NT2/D1 (cell line): ENCODE measurements around the gene USP47.

ENCODE experiments used
- DNase-seq: peaks from one replicate; pipeline ENCODE4 v3.0.0-alpha.2; 2011; ENCODE audit warnings: low read depth, low spot score
- H3K27me3 ChIP-seq: 2 replicates; pipeline ENCODE4 v1.6.0; 2011; ENCODE audit warnings: mild to moderate bottlenecking; ENCODE audit not compliant: insufficient read length, insufficient read depth
- H3K36me3 ChIP-seq: 2 replicates; pipeline ENCODE4 v1.6.1; 2011; ENCODE audit warnings: mild to moderate bottlenecking, low read length, mixed read lengths; ENCODE audit not compliant: insufficient read depth, insufficient read length
- H3K4me1 ChIP-seq: 2 replicates; pipeline ENCODE4 v1.5.1; 2011; ENCODE audit not compliant: insufficient read depth, insufficient read length
- H3K4me3 ChIP-seq: 2 replicates; pipeline ENCODE4 v1.5.1; 2011; ENCODE audit warnings: low read depth; ENCODE audit not compliant: insufficient read length
- H3K9ac ChIP-seq: 2 replicates; pipeline ENCODE4 v1.6.0; 2011; ENCODE audit warnings: low read depth; ENCODE audit not compliant: insufficient read length
- H3K9me3 ChIP-seq: 2 replicates; pipeline ENCODE4 v1.5.1; 2011; ENCODE audit warnings: mild to moderate bottlenecking, low read length; ENCODE audit not compliant: insufficient read depth
- SUZ12 ChIP-seq: IDR thresholded peaks from 2 replicates; pipeline ENCODE4 v1.6.1; 2011; ENCODE audit not compliant: insufficient read length, insufficient read depth; ENCODE audit errors: extremely low read depth
- YY1 ChIP-seq: IDR thresholded peaks from 2 replicates; pipeline ENCODE4 v1.6.1; 2011; ENCODE audit not compliant: insufficient read length, insufficient read depth
- ZNF274 ChIP-seq: IDR thresholded peaks from 2 replicates; pipeline ENCODE4 v1.6.1; 2011; ENCODE audit warnings: mild to moderate bottlenecking, low read depth, low read length

Gene USP47

GRCh38 chr11:11898648-11899047 lies 56.9 kb downstream of the USP47 start:
- Histone ChIP-seq H3K9ac (no peak overlapping the region), H3K9me3 (no peaks in the 10 kb centered on the region), H3K4me1 (no peaks in the 10 kb centered on the region), H3K4me3 (no peak overlapping the region), H3K36me3 (peaks cover 21% of the 10 kb centered on the region), H3K27me3 (no peaks in the 10 kb centered on the region)
- TF ChIP-seq ZNF274 (no peak), SUZ12 (no peak), YY1 (no peak)
- DNase-seq = no peak

DNA sequence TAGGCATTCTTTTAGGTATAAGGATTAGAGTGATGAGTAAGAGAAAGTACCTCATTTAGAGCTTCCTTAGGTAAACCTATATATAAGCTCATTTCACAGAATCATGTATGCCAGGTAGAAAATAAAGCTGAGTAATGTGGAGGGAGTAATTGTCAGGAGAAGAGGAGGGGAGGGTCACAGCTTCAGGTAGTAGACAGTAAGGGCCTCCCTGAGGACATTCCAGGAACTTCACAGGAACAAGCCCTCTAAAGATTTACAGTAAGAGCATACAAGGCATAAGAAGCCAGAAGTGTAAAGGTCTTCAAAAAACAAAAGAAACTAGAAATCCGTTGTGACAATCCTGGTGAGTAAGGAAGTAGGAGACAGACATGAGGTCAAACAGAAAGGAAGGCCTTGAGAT lies 57.6 kb downstream of the USP47 start:
- TF ChIP-seq SUZ12 (no peak), ZNF274 (no peak), YY1 (no peak)
- H3K4me1 ChIP-seq = no peaks in the 10 kb centered on the region
- H3K9me3 ChIP-seq = no peaks in the 10 kb centered on the region
- peaks cover 27% of the 10 kb centered on the region for H3K36me3 ChIP-seq
- no peak overlapping the region for H3K9ac ChIP-seq
- no peak overlapping the region for H3K4me3 ChIP-seq
- no peaks in the 10 kb centered on the region for H3K27me3 ChIP-seq
- no peak for DNase-seq

DNA sequence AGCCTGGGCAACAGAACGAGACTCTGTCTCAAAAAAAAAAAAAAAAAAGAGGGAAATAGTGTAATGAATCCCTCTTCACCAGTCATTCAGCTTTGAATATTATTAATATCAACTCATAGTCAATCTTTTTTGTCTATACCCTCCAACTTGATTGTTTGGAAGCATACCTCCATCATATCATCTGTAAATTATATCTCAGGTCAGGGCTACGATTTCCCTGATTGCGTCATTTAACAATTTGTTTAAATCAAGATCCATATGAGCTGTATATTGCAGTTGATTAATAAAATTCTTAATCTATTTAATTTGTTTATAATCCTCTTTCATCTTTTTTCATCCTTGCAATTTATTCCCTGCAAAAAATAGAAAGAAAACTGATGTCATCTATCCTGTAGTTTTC lies 60.2 kb downstream of the USP47 start:
- no peak overlapping the region for H3K4me3 ChIP-seq
- H3K36me3 ChIP-seq = peaks cover 40% of the 10 kb centered on the region
- no peak for TF ChIP-seq ZNF274
- TF ChIP-seq YY1 = no peak
- TF ChIP-seq SUZ12 = no peak
- DNase-seq = no peak
- no peaks in the 10 kb centered on the region for H3K27me3 ChIP-seq
- no peaks in the 10 kb centered on the region for H3K9me3 ChIP-seq
- no peaks in the 10 kb centered on the region for H3K4me1 ChIP-seq
- H3K9ac ChIP-seq = no peak overlapping the region

- no peaks in the 10 kb centered on the region for H3K9me3 ChIP-seq
These were observed 68.0 kb downstream of the USP47 start for GRCh38 chr11:11909727-11910126.

GRCh38 chr11:11910541-11910940 lies 68.8 kb downstream of the USP47 start:
- H3K4me1 ChIP-seq = no peaks in the 10 kb centered on the region
- no peak overlapping the region for H3K4me3 ChIP-seq
- no peak for DNase-seq
- H3K9me3 ChIP-seq = no peaks in the 10 kb centered on the region
- peaks cover 30% of the 10 kb centered on the region for H3K36me3 ChIP-seq
- TF ChIP-seq YY1 = no peak
- H3K9ac ChIP-seq = no peak overlapping the region
- no peaks in the 10 kb centered on the region for H3K27me3 ChIP-seq

More at GRCh38 chr11:11909727-11910126, 68.0 kb downstream of the USP47 start:
- H3K36me3 ChIP-seq = peaks cover 34% of the 10 kb centered on the region
- TF ChIP-seq ZNF274 (no peak), SUZ12 (no peak), YY1 (no peak)
- no peaks in the 10 kb centered on the region for H3K4me1 ChIP-seq
- H3K4me3 ChIP-seq = no peak overlapping the region
- no peak for DNase-seq
- H3K27me3 ChIP-seq = no peaks in the 10 kb centered on the region
- no peak overlapping the region for H3K9ac ChIP-seq

DNA sequence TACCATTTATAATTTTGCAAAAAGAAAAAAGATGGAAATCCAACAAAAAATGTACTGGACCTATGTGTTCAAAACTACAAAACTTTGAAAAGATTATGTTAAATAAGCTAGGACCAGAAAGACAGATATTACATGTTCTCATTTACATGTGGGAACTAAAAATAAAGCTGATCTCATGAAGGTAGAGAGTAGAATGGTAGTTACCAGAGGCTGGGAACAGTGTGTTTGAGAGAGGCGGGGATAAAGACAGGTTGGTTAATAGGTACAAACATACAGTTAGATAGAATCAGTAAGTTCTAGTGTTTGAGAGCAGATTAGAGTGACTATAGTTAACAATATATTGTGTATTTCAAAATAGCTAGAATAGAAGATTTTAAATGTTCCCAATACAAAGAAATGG lies 71.6 kb downstream of the USP47 start:
- Histone ChIP-seq H3K27me3 (no peaks in the 10 kb centered on the region), H3K9ac (no peak overlapping the region), H3K4me3 (no peak overlapping the region), H3K36me3 (peaks cover 14% of the 10 kb centered on the region), H3K4me1 (no peaks in the 10 kb centered on the region), H3K9me3 (no peaks in the 10 kb centered on the region)
- TF ChIP-seq YY1 (no peak), ZNF274 (no peak), SUZ12 (no peak)
- no peak for DNase-seq

DNA sequence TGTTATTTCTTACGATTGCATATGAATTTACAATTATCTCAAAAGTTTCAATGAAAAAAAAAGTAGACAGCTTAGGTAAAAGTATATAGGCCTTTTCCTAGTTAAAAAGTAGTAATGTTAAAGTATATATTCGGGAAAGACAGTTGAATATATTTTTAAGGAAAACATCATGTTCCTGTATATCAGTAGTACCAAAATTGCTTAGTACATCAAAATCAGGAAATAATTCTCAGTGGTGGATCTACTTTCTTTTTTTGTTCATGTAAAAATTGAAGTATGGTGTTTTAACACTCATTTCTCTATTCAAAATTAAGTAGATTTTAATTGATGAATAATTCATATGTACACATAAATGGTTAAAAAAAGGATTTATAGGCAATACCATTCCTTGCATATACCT lies 73.9 kb downstream of the USP47 start:
- no peak for TF ChIP-seq YY1
- H3K36me3 ChIP-seq = peaks cover 9% of the 10 kb centered on the region

DNA sequence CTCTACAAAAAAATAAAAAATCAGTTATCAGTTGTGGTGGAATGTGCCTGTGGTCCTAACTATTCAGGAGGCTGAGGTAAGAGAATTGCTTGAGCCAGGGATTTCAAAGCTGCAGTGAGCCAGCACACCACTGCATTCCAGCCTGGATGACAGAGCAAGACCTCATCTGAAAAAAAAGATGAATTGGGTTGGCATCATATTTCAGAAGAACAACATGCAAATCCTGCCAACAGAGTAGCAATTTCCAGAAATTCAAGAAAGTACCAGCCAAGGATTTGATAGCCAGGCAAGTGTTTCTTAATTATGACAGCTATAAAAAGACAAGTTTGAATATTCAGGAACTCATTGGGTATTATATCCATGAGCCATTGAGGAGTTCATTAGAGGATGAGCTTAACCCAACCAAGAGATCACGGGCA lies 75.2 kb downstream of the USP47 start:
- Histone ChIP-seq H3K4me1 (no peaks in the 10 kb centered on the region), H3K9ac (no peak overlapping the region), H3K36me3 (peaks cover 13% of the 10 kb centered on the region), H3K4me3 (no peak overlapping the region), H3K9me3 (no peaks in the 10 kb centered on the region), H3K27me3 (no peaks in the 10 kb centered on the region)
- TF ChIP-seq ZNF274 = no peak
- no peak for DNase-seq

More for the DNA sequence above, 73.9 kb downstream of the USP47 start:
- no peak for DNase-seq
- Histone ChIP-seq H3K27me3 (no peaks in the 10 kb centered on the region), H3K9me3 (no peaks in the 10 kb centered on the region), H3K4me3 (no peak overlapping the region), H3K9ac (no peak overlapping the region), H3K4me1 (no peaks in the 10 kb centered on the region)
